Measurements from ENCODE around the gene GNG7. TPM values are rescaled to one million over a fixed set of nuclear protein-coding genes. Genes with fewer than 3 reads are reported as not detected.

The GNG7 gene
- total RNA-seq, 6 experiments from 2014 or later: 1.3 to 3.7 (median 2.3) TPM

DNA sequence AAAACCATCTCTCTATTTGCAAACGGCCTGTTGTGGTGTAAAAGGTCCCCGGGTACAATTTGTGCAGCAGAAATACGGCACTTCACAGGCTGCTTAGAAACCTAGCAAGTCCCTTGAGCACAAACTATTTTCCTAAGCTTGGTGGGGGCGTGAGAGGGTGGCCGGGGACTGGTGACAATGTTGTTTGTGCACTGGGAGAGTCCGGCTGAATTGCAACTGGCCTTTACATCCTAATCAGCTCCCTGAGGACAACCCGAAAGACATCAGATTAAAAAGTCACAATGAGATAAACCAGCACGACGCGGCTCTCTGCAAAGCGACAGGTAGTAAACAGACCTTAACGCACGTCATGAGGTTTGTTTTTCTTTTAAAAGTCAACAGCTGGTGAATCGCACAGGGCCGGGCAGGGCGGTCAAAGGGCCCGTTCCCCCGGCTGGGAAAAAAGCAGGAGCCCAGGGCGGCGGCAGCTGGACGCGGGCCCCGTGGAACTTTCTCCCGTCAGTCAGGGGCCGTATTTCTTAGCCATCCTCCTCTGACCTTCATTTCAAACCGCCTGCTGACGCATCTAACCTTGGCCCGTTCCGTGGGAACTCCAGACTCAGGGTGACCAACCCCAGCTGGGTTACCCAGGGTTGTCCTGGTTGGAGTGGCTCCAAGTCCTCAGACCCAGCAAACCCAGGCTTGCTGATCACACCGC is 114.3 kb downstream of the GNG7 start:
- ATAC-seq: peak; percentile 87 to 92 (median 90)
- Histone ChIP-seq H3K4me3 (peak overlapping the region in 1 of 3 donors; percentile 21), H3K9me3 (no peaks in the 10 kb centered on the region), H3K27ac (peak overlapping the region; percentile 78 to 96 (median 95)), H3K36me3 (no peaks in the 10 kb centered on the region), H3K4me1 (peaks cover 0 to 29% (median 12%) of the 10 kb centered on the region in 4 donors), H3K27me3 (no peaks in the 10 kb centered on the region)
- peak; percentile 53 for TF ChIP-seq POLR2A (IDR thresholded peaks at IDR 0.05)
- TF ChIP-seq, protein P1, sequence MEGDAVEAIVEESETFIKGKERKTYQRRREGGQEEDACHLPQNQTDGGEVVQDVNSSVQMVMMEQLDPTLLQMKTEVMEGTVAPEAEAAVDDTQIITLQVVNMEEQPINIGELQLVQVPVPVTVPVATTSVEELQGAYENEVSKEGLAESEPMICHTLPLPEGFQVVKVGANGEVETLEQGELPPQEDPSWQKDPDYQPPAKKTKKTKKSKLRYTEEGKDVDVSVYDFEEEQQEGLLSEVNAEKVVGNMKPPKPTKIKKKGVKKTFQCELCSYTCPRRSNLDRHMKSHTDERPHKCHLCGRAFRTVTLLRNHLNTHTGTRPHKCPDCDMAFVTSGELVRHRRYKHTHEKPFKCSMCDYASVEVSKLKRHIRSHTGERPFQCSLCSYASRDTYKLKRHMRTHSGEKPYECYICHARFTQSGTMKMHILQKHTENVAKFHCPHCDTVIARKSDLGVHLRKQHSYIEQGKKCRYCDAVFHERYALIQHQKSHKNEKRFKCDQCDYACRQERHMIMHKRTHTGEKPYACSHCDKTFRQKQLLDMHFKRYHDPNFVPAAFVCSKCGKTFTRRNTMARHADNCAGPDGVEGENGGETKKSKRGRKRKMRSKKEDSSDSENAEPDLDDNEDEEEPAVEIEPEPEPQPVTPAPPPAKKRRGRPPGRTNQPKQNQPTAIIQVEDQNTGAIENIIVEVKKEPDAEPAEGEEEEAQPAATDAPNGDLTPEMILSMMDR (IDR thresholded peaks at IDR 0.05): no peak
- intact Hi-C loops (cut with DNase I): no loop called here
- WGBS (ENCODE audit: insufficient coverage, low coverage, low lambda C conversion rate, missing lambda C conversion rate): 12% methylated on average over 12 of the region's 30 CpGs
- DNase-seq: peak; percentile 86 to 96 (median 94)

DNA sequence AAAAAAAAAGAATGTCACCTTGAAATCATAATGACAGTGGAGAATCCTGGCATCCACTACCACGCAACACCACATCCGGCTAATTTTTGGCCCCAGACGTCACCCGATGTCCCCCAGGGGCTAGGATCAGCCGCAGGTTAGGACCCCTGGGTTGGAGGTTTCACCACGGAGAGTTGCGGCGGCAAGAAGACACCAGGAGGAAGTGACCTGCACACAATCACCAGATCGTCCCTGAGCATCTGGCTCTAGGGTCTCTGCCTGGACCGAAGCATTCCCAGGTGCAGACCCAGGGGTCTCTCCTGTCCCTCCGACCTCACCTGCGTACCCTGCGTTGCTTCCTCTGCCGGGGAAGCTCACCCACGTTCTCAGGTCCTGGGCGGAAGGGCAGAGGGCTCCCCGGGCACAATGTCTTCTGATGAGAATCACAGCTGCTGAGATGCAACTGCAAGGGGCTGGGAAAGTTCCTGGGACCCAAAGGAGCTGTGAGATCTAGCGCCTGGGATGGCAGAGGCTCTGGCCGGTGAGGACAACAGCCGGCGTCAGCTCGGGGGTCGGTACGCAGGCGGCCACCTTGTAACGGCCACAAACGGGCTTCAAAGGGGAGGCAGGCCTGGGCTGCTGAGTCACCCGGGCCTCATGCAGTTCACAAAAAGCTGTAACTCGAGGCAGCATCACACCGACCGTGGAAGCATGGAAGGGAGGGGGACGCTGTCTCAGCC is 115.3 kb downstream of the GNG7 start:
- H3K9me3 ChIP-seq: peaks cover 0 to 2% (median 0%) of the 10 kb centered on the region in 4 donors
- no peak for ATAC-seq
- H3K36me3 ChIP-seq: no peaks in the 10 kb centered on the region
- DNase-seq: no peak
- H3K4me1 ChIP-seq: peaks cover 0 to 26% (median 11%) of the 10 kb centered on the region in 4 donors
- 72% methylated on average over 5 of the region's 32 CpGs for WGBS (ENCODE audit: insufficient coverage, low coverage, low lambda C conversion rate, missing lambda C conversion rate)
- peak overlapping the region; percentile 78 to 96 (median 95) for H3K27ac ChIP-seq
- intact Hi-C loops (cut with DNase I): no loop called here
- no peaks in the 10 kb centered on the region for H3K27me3 ChIP-seq
- H3K4me3 ChIP-seq: no peak overlapping the region
- TF ChIP-seq, protein P1 (IDR thresholded peaks at IDR 0.05): no peak
- no peak for TF ChIP-seq POLR2A (IDR thresholded peaks at IDR 0.05)

DNA sequence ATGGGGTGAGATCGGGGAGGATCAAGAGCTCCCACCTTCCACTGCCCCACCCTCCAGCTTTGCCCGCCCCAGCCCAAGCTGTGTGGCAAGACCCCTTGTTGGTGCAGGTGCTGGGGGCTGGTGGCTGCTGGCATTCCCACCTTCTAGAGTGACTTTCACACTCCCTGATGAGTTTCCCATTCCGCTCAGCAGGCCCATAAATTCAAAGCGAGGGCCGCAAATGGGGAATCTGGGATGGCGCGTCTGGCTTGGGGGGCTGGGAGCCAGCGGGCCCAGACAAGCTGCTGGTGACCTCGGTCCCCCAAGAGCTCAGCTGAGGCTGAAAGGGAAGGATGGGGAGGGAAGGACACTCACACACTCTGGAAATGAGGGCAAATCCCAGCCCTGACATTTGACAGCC is 116.3 kb downstream of the GNG7 start:
- TF ChIP-seq, protein P1 (IDR thresholded peaks at IDR 0.05): no peak
- no peak for TF ChIP-seq POLR2A (IDR thresholded peaks at IDR 0.05)
- intact Hi-C loops (cut with DNase I): no loop called here
- H3K4me1 ChIP-seq: peaks cover 0 to 17% (median 7%) of the 10 kb centered on the region in 4 donors
- ATAC-seq (no peak), DNase-seq (no peak)
- H3K27ac ChIP-seq: no peak overlapping the region
- 100% methylated on average over 5 of the region's 9 CpGs for WGBS (ENCODE audit: insufficient coverage, low coverage, low lambda C conversion rate, missing lambda C conversion rate)
- H3K36me3 ChIP-seq: no peaks in the 10 kb centered on the region
- no peaks in the 10 kb centered on the region for H3K27me3 ChIP-seq
- H3K4me3 ChIP-seq: no peak overlapping the region
- H3K9me3 ChIP-seq: peaks cover 0 to 2% (median 0%) of the 10 kb centered on the region in 4 donors

DNA sequence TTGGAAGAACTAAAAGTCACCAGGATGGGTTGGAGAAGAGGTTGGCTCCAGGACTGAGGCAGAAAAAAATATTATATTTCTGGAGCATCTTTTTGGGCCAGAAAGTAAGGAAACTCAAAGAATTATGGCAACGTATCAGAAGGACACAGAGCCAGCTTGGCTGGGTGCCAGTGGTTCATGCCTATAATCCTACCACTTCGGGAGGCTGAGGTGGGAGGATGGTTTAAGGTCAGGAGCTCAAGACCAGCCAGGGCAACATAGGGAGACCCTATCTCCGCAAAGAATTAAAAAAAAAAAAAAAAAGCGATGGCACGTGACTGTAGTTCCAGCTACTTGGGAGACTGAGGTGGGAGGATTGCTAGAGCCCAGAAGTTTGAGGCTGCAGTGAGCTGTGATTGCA is 118.5 kb downstream of the GNG7 start:
- Histone ChIP-seq H3K27ac (no peak overlapping the region), H3K27me3 (no peaks in the 10 kb centered on the region), H3K36me3 (no peaks in the 10 kb centered on the region), H3K9me3 (peaks cover 0 to 2% (median 0%) of the 10 kb centered on the region in 4 donors), H3K4me3 (no peak overlapping the region), H3K4me1 (peaks cover 0 to 21% (median 9%) of the 10 kb centered on the region in 4 donors)
- TF ChIP-seq, protein P1 (IDR thresholded peaks at IDR 0.05): no peak
- TF ChIP-seq POLR2A (IDR thresholded peaks at IDR 0.05): no peak
- WGBS (ENCODE audit: insufficient coverage, low coverage, low lambda C conversion rate, missing lambda C conversion rate): 75% methylated on average over 5 of the region's 5 CpGs
- no peak for DNase-seq
- no peak for ATAC-seq
- intact Hi-C loops (cut with DNase I): no loop called here

Data from right lobe of liver (tissue), 6 donors.